Measurements from ENCODE around the gene CORIN. TPM values are rescaled to one million over a fixed set of nuclear protein-coding genes. Genes with fewer than 3 reads are reported as not detected.

Gene CORIN
- total and polyA plus RNA-seq, 2 experiments from 2014 or later: not detected

- no peaks in the 10 kb centered on the region for H3K9me2 ChIP-seq (ENCODE audit: insufficient read depth)
- H3K4me1 ChIP-seq (ENCODE audit: insufficient read depth): no peaks in the 10 kb centered on the region
- H3K4me3 ChIP-seq: no peak overlapping the region
- Mint-ChIP-seq H3K36me3 (ENCODE audit: low read depth) (no peaks in the 10 kb centered on the region; the same call in 2 of the 3 replicates), H3K9me3 (no peaks in the 10 kb centered on the region), H3K4me1 (no peaks in the 10 kb centered on the region), H3K27me3 (ENCODE audit: insufficient read depth, low read depth, poor library complexity) (no peaks in the 10 kb centered on the region), H3K27ac (no peak overlapping the region), H3K4me3 (no peak overlapping the region)
- H3K36me3 ChIP-seq (ENCODE audit: insufficient read depth): no peaks in the 10 kb centered on the region
- ATAC-seq: no peak
- no peak overlapping the region for H3K4me2 ChIP-seq
- H3K79me2 ChIP-seq (replicated peaks; ENCODE audit: insufficient read depth): no peaks in the 10 kb centered on the region
- no peak for TF ChIP-seq NANOG (IDR thresholded peaks at IDR 0.05; ENCODE audit: borderline replicate concordance)
- TF ChIP-seq EZH2 (IDR thresholded peaks at IDR 0.05; ENCODE audit: low read depth, unreplicated experiment): no peak
- TF ChIP-seq JUNB (IDR thresholded peaks at IDR 0.05; ENCODE audit: unreplicated experiment): no peak
- no peak overlapping the region for H2AFZ ChIP-seq
- no peaks in the 10 kb centered on the region for H3K27me3 ChIP-seq (ENCODE audit: insufficient read depth)
- H3F3A ChIP-seq (replicated peaks; ENCODE audit: low read depth): no peaks in the 10 kb centered on the region
- DNase-seq (ENCODE audit: low spot score): no peak
- H3K27ac ChIP-seq (ENCODE audit: low read depth): no peak overlapping the region
- H4K20me1 ChIP-seq (replicated peaks; ENCODE audit: insufficient read depth): no peaks in the 10 kb centered on the region
Observed at GRCh38 chr4:47621181-47621580, 216.7 kb downstream of the CORIN start.

GRCh38 chr4:47619691-47620090 lies 218.2 kb downstream of the CORIN start:
- Histone ChIP-seq H2AFZ (no peak overlapping the region), H3F3A (replicated peaks; ENCODE audit: low read depth) (no peaks in the 10 kb centered on the region), H4K20me1 (replicated peaks; ENCODE audit: insufficient read depth) (no peaks in the 10 kb centered on the region), H3K4me2 (no peak overlapping the region), H3K4me3 (no peak overlapping the region), H3K36me3 (ENCODE audit: insufficient read depth) (no peaks in the 10 kb centered on the region), H3K4me1 (ENCODE audit: insufficient read depth) (no peaks in the 10 kb centered on the region), H3K79me2 (replicated peaks; ENCODE audit: insufficient read depth) (no peaks in the 10 kb centered on the region), H3K27me3 (ENCODE audit: insufficient read depth) (no peaks in the 10 kb centered on the region), H3K27ac (ENCODE audit: low read depth) (no peak overlapping the region), H3K9me2 (ENCODE audit: insufficient read depth) (no peaks in the 10 kb centered on the region)
- Mint-ChIP-seq H3K4me3 (no peak overlapping the region), H3K36me3 (ENCODE audit: low read depth) (no peaks in the 10 kb centered on the region; the same call in 2 of the 3 replicates), H3K9me3 (no peaks in the 10 kb centered on the region), H3K27ac (no peak overlapping the region), H3K27me3 (ENCODE audit: insufficient read depth, low read depth, poor library complexity) (no peaks in the 10 kb centered on the region), H3K4me1 (no peaks in the 10 kb centered on the region)
- no peak for ATAC-seq
- no peak for DNase-seq (ENCODE audit: low spot score)
- no peak for TF ChIP-seq ZNF462 (CRISPR knock-in tag; IDR thresholded peaks at IDR 0.05)
- no peak for TF ChIP-seq REST (IDR thresholded peaks at IDR 0.05; ENCODE audit: unreplicated experiment)
- no peak for TF ChIP-seq ETS1 (IDR thresholded peaks at IDR 0.05)

All from GM23338 (cell line).